ENCODE data around the gene BCL3.

DNA sequence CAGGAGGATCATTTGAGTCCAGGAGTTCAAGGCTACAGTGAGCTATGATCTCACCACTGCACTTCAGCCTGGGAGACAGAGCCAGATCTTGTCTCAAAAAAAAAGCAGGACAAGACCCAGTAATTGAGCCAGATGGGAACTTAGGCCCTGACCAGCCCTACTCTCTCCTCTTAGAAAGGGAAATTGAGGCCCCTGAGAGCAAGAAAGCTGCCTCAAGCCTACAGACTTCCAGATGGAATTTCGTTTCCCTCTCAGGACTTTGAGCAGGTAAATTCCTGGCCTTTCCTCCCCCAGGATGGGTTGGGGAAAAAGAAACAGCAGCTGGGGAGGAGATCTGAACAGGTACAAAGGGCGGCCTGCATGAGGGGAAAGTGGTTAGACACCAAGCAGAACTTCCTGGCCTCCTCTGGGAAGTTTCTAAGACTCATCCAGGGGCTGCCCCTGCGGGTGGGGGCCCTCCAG is 3.6 kb upstream of the BCL3 start:
- TF ChIP-seq PBX3 (CRISPR knock-in tag; IDR thresholded peaks at IDR 0.05) (no peak), INSM2 (tag by site-specific recombination; IDR thresholded peaks at IDR 0.05) (no peak), ZNF76 (tag by site-specific recombination; IDR thresholded peaks at IDR 0.05; ENCODE audit: borderline replicate concordance, low read depth) (no peak), PRDM2 (tag by site-specific recombination; IDR thresholded peaks at IDR 0.05; ENCODE audit: borderline replicate concordance) (no peak), ZNF24 (tag by site-specific recombination; IDR thresholded peaks at IDR 0.05) (no peak)
- TF ChIP-seq, protein P1, sequence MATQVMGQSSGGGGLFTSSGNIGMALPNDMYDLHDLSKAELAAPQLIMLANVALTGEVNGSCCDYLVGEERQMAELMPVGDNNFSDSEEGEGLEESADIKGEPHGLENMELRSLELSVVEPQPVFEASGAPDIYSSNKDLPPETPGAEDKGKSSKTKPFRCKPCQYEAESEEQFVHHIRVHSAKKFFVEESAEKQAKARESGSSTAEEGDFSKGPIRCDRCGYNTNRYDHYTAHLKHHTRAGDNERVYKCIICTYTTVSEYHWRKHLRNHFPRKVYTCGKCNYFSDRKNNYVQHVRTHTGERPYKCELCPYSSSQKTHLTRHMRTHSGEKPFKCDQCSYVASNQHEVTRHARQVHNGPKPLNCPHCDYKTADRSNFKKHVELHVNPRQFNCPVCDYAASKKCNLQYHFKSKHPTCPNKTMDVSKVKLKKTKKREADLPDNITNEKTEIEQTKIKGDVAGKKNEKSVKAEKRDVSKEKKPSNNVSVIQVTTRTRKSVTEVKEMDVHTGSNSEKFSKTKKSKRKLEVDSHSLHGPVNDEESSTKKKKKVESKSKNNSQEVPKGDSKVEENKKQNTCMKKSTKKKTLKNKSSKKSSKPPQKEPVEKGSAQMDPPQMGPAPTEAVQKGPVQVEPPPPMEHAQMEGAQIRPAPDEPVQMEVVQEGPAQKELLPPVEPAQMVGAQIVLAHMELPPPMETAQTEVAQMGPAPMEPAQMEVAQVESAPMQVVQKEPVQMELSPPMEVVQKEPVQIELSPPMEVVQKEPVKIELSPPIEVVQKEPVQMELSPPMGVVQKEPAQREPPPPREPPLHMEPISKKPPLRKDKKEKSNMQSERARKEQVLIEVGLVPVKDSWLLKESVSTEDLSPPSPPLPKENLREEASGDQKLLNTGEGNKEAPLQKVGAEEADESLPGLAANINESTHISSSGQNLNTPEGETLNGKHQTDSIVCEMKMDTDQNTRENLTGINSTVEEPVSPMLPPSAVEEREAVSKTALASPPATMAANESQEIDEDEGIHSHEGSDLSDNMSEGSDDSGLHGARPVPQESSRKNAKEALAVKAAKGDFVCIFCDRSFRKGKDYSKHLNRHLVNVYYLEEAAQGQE (tag by site-specific recombination; IDR thresholded peaks at IDR 0.05): no peak
- TF ChIP-seq, protein P2, sequence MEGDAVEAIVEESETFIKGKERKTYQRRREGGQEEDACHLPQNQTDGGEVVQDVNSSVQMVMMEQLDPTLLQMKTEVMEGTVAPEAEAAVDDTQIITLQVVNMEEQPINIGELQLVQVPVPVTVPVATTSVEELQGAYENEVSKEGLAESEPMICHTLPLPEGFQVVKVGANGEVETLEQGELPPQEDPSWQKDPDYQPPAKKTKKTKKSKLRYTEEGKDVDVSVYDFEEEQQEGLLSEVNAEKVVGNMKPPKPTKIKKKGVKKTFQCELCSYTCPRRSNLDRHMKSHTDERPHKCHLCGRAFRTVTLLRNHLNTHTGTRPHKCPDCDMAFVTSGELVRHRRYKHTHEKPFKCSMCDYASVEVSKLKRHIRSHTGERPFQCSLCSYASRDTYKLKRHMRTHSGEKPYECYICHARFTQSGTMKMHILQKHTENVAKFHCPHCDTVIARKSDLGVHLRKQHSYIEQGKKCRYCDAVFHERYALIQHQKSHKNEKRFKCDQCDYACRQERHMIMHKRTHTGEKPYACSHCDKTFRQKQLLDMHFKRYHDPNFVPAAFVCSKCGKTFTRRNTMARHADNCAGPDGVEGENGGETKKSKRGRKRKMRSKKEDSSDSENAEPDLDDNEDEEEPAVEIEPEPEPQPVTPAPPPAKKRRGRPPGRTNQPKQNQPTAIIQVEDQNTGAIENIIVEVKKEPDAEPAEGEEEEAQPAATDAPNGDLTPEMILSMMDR (tag by site-specific recombination; IDR thresholded peaks at IDR 0.05): no peak
- TF ChIP-seq, protein P3, sequence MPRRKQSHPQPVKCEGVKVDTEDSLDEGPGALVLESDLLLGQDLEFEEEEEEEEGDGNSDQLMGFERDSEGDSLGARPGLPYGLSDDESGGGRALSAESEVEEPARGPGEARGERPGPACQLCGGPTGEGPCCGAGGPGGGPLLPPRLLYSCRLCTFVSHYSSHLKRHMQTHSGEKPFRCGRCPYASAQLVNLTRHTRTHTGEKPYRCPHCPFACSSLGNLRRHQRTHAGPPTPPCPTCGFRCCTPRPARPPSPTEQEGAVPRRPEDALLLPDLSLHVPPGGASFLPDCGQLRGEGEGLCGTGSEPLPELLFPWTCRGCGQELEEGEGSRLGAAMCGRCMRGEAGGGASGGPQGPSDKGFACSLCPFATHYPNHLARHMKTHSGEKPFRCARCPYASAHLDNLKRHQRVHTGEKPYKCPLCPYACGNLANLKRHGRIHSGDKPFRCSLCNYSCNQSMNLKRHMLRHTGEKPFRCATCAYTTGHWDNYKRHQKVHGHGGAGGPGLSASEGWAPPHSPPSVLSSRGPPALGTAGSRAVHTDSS (tag by site-specific recombination; IDR thresholded peaks at IDR 0.05): no peak
